Ishikawa (cell line): ENCODE measurements around the gene RHOU.

Source experiments
- CEBPB ChIP-seq: IDR thresholded peaks from 2 replicates; pipeline ENCODE4 v1.6.1; 2012
- CREB1 ChIP-seq: IDR thresholded peaks from 2 replicates; pipeline ENCODE4 v1.6.1; 2012; ENCODE audit warnings: low read depth
- EGR1 ChIP-seq: IDR thresholded peaks from 2 replicates; pipeline ENCODE4 v1.6.1; 2012
- EP300 ChIP-seq: IDR thresholded peaks from 2 replicates; pipeline ENCODE4 v1.6.1; 2012; ENCODE audit warnings: borderline replicate concordance
- FOXM1 ChIP-seq: IDR thresholded peaks from 2 replicates; pipeline ENCODE4 v1.6.1; 2012; ENCODE audit warnings: low read depth, borderline replicate concordance
- NFIC ChIP-seq: IDR thresholded peaks from 2 replicates; pipeline ENCODE4 v1.6.1; 2012
- RAD21 ChIP-seq: IDR thresholded peaks from 2 replicates; pipeline ENCODE4 v1.6.1; 2012; ENCODE audit warnings: low read depth
- TAF1 ChIP-seq: IDR thresholded peaks from 2 replicates; pipeline ENCODE4 v1.6.1; 2012; ENCODE audit warnings: low read depth, mild to moderate bottlenecking
- YY1 ChIP-seq: IDR thresholded peaks from 2 replicates; pipeline ENCODE4 v1.6.1; 2012; ENCODE audit warnings: low read depth
- ZBTB7A ChIP-seq: IDR thresholded peaks from 2 replicates; pipeline ENCODE4 v1.6.1; 2012; ENCODE audit warnings: low read depth
- TF ChIP-seq, protein P1 (sequence below): IDR thresholded peaks from 2 replicates; pipeline ENCODE4 v1.6.1; 2012; ENCODE audit warnings: low read depth, mild to moderate bottlenecking
- TF ChIP-seq, protein P2 (sequence below): IDR thresholded peaks from 2 replicates; pipeline ENCODE4 v1.6.1; 2012
- TF ChIP-seq, protein P3 (sequence below): IDR thresholded peaks from 2 replicates; pipeline ENCODE4 v1.6.1; 2012

DNA sequence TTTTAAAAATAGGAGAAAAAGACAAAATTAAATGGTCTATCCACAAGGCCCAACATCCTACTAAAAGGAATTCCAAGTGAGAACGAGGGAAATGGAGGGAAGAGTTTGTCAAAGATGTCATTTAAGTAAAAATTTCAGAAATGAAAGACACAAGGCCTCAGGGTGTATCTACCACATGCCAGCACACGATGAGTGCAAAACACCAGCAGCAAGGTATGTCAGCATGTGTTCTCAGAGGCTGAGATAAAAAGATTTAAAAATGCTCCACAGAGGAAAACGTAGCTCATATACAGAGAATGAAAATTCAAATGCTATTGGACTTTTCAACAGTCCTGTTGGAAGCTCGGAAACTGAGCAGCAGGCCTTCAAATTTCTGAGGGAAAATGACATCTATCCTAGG, 42.0 kb downstream of the RHOU start:
- TF ChIP-seq EGR1 (no peak), EP300 (no peak), CREB1 (no peak), CEBPB (no peak), RAD21 (no peak), YY1 (no peak), FOXM1 (no peak), NFIC (no peak), TAF1 (no peak), ZBTB7A (no peak)
- TF ChIP-seq, protein P1, sequence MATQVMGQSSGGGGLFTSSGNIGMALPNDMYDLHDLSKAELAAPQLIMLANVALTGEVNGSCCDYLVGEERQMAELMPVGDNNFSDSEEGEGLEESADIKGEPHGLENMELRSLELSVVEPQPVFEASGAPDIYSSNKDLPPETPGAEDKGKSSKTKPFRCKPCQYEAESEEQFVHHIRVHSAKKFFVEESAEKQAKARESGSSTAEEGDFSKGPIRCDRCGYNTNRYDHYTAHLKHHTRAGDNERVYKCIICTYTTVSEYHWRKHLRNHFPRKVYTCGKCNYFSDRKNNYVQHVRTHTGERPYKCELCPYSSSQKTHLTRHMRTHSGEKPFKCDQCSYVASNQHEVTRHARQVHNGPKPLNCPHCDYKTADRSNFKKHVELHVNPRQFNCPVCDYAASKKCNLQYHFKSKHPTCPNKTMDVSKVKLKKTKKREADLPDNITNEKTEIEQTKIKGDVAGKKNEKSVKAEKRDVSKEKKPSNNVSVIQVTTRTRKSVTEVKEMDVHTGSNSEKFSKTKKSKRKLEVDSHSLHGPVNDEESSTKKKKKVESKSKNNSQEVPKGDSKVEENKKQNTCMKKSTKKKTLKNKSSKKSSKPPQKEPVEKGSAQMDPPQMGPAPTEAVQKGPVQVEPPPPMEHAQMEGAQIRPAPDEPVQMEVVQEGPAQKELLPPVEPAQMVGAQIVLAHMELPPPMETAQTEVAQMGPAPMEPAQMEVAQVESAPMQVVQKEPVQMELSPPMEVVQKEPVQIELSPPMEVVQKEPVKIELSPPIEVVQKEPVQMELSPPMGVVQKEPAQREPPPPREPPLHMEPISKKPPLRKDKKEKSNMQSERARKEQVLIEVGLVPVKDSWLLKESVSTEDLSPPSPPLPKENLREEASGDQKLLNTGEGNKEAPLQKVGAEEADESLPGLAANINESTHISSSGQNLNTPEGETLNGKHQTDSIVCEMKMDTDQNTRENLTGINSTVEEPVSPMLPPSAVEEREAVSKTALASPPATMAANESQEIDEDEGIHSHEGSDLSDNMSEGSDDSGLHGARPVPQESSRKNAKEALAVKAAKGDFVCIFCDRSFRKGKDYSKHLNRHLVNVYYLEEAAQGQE = no peak
- TF ChIP-seq, protein P2, sequence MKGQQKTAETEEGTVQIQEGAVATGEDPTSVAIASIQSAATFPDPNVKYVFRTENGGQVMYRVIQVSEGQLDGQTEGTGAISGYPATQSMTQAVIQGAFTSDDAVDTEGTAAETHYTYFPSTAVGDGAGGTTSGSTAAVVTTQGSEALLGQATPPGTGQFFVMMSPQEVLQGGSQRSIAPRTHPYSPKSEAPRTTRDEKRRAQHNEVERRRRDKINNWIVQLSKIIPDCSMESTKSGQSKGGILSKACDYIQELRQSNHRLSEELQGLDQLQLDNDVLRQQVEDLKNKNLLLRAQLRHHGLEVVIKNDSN = no peak
- TF ChIP-seq, protein P3, sequence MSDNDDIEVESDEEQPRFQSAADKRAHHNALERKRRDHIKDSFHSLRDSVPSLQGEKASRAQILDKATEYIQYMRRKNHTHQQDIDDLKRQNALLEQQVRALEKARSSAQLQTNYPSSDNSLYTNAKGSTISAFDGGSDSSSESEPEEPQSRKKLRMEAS = no peak
